GM19025 (cell line): ENCODE measurements around the gene DOK3.

Source experiments
- ATAC-seq: cut with Tn5 transposase; IDR thresholded peaks from one replicate; pipeline ENCODE4 v1.9.1; 2021; ENCODE audit warnings: mild to moderate bottlenecking, low read depth, moderate library complexity; ENCODE audit not compliant: unreplicated experiment

The DOK3 gene

DNA sequence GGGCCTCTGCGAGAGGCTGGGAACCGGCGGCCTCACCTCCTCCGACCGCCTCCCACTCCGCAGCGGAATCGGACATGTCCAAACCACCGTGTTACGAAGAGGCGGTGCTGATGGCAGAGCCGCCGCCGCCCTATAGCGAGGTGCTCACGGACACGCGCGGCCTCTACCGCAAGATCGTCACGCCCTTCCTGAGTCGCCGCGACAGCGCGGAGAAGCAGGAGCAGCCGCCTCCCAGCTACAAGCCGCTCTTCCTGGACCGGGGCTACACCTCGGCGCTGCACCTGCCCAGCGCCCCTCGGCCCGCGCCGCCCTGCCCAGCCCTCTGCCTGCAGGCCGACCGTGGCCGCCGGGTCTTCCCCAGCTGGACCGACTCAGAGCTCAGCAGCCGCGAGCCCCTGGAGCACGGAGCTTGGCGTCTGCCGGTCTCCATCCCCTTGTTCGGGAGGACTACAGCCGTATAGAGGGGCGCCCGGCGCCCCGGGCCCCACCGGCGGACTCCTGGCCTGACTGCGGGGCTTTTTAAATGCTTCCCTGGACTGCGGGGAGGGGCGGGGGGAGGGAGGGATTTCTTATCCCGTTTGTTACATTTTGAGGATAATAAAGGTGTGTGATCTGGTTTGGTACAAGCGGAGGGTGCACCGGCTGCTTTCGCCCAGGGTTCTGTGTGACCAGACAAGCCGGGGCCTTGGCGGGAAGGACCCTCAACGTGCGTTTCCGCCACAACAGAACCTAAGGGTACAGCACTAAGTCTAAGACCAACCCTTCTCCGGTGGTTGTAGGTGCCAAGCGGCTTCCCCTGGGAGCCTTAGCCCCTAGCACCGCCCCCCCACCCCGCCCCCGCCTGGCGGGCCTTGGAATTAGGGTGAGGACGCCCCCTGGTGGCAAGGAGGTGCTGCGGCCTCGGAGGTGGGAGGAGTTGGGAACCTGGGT lies 53.7 kb downstream of the DOK3 start:
- peak; percentile 7 for ATAC-seq

DNA sequence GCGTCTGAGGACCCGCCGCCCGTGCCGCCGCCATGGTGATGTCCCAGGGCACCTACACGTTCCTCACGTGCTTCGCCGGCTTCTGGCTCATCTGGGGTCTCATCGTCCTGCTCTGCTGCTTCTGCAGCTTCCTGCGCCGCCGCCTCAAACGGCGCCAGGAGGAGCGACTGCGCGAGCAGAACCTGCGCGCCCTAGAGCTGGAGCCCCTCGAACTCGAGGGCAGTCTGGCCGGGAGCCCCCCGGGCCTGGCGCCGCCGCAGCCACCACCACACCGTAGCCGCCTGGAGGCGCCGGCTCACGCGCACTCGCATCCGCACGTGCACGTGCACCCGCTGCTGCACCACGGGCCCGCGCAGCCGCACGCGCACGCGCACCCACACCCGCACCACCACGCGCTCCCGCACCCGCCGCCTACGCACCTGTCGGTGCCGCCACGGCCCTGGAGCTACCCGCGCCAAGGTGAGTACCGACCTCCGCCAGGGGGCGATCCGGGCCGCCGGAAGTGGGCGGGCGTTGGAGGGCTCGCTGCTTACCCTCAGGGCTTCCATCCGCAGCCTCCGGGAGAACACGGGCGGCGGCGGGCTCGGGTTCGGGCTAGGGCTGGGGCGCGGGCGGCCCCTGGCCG lies 54.5 kb downstream of the DOK3 start:
- peak; percentile 42 for ATAC-seq

DNA sequence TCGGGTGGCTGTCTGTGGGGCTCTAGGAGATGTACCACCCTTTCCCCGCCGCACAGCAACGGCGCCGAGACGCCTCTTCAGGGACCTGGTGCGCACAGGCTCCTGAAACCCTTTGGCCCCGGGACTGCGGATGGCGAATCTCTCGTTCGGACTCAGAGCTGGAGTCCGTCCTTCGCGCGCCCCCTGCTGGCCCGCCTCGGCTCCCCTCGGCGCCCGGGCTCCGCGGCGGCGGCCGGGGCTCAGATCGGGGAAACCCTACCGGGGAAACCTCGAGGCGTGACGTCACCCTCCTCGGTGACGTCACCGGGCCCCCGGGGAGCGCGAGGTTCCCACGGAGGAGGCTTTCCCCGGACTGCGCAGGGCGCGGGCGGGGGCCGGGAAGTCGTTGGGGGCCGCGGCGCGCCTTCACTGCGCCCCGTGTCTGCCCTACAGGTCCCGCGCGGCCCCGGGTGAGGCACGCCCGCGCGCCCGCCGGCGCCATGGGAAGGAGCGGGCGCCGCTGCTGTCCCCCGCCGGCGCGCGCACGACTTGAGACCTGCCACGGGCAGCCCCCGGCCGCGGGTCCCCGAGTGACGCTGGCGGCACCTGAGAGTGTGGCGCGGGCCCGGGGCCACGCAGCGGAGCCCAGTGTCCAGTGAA lies 55.1 kb downstream of the DOK3 start:
- ATAC-seq = peak; percentile 50

DNA sequence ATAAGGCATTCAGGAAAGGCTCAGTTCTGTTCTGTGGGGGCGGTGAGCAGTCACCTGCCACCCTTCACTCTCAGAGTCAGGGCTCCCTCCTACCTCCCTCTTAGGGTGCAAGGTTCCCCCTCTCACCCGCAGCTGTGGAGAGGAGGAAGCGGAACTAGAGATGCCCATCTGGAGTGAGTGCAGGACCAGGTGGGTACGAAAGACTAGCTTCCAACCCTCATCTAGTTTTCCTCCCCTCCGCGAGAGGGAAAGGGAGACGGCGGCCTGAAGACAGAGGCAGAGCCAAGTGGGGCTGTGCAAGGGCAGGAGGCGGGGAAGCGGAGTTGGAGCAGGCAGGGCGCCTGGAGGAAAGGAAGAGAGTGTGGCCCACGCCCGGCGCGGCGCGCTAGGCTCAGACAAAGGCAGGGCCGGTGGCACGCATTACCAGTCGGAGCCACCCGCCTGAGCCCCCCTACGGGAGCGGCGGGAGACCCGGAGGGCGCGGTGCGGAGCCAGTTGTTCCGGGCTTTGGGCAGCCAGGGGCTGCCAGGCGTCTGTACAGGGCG lies 55.7 kb downstream of the DOK3 start:
- peak; percentile 1 for ATAC-seq

DNA sequence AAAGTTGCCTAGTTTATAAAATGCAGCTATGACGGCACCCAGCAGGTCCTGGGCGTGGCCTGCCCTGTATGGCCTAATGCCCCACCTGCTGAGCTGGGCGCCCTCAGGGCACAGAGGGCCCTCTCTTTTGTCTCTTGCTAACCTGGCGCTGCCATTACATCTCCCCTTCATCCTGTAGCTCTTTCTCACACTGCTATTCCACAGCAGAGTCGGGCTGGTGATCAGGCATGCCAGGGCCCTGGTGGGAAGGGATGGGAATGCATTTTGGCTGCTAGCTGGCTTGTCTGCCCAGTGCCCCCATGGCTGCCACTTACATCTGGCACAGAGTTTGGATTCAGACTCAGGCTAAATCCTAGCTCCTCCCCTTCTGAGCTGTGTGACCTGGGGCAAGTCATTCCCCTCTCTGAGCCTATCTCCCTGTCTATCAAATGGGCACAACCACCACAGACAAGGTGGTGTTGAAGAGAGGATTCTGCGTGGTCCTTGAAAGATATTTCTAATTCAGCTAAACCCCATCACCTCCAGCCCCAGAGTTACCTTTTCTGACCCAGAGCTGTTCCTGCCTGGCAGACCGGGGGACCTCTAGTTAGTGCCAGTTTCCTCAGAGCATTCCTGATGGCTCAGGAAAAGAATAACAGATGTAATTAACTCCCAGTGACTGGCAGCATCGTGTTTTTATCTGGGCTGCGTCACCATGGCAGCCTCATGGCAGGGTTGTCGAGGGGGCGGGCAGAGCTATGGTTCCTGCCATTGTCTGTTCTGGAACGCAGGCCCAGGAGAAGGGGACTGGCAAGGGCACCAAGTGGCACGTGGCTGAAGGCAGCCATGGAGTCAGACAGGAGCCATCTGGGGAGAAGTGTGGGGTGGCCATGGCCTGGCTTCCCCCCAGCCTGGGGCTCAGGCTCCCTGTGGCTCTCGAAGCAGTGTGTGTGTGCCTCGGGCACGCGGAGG lies 56.7 kb downstream of the DOK3 start:
- ATAC-seq = no peak
